ENCODE measurements around the gene AMPH.

DNA sequence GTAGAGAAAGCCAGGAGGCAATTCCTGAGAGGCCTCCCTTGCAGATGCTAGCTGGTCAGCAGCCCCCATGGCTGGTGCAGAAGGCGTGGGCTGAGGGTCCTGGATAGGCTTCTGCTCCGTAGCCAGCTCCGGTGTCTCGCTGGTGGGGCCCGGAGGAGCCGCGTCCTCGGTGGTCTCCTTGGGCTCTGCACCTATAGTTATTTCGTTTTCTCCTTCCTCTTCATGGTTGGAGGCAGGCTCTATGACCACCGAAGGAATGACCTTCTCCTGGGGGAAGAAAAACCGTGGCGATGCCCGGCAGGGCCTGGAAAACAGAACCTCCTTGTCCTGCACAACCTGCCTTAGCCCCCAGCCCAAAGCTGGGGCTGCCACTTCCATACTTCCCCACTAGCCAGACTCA is 239.4 kb downstream of the AMPH start:
- TF ChIP-seq, protein P1, sequence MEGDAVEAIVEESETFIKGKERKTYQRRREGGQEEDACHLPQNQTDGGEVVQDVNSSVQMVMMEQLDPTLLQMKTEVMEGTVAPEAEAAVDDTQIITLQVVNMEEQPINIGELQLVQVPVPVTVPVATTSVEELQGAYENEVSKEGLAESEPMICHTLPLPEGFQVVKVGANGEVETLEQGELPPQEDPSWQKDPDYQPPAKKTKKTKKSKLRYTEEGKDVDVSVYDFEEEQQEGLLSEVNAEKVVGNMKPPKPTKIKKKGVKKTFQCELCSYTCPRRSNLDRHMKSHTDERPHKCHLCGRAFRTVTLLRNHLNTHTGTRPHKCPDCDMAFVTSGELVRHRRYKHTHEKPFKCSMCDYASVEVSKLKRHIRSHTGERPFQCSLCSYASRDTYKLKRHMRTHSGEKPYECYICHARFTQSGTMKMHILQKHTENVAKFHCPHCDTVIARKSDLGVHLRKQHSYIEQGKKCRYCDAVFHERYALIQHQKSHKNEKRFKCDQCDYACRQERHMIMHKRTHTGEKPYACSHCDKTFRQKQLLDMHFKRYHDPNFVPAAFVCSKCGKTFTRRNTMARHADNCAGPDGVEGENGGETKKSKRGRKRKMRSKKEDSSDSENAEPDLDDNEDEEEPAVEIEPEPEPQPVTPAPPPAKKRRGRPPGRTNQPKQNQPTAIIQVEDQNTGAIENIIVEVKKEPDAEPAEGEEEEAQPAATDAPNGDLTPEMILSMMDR (optimal IDR thresholded peaks at IDR 0.05 in 1 of 3, IDR thresholded peaks at IDR 0.05 in 1 of 3, conservative IDR thresholded peaks at IDR 0.05 in 1 of 3; ENCODE audit: extremely low read depth in 1 of 3, insufficient read depth in 2 of 3, low read length in 3 of 3) = no peak
- no peak for TF ChIP-seq EZH2 (IDR thresholded peaks at IDR 0.05; ENCODE audit: low read length)
